ENCODE results near the gene PTPRD. TPM values are rescaled to one million over a fixed set of nuclear protein-coding genes. Genes with fewer than 3 reads are reported as not detected.

The PTPRD gene
- total RNA-seq, 4 donors from 2014 or later: 19.6 to 78.9 (median 45.6) TPM

- TF ChIP-seq CTCF (IDR thresholded peaks at IDR 0.05) (no peak), POLR2A (IDR thresholded peaks at IDR 0.05) (no peak)
- no peak overlapping the region for H3K27ac ChIP-seq
- DNase-seq: no peak
- H3K36me3 ChIP-seq: no peaks in the 10 kb centered on the region
- WGBS, 2 donors: 87 to 94% methylated on average over 1 of the region's 1 CpG
- intact Hi-C loops (cut with DNase I): no loop called here
- no peak overlapping the region for H3K4me3 ChIP-seq (replicated peaks in 1 of 3)
- no peaks in the 10 kb centered on the region for H3K9me3 ChIP-seq
- no peaks in the 10 kb centered on the region for H3K4me1 ChIP-seq
- H3K27me3 ChIP-seq: no peaks in the 10 kb centered on the region
Measured at GRCh38 chr9:9299134-9299533, 1313.7 kb downstream of the PTPRD start.

- no peaks in the 10 kb centered on the region for H3K36me3 ChIP-seq
- H3K9me3 ChIP-seq: no peaks in the 10 kb centered on the region
- intact Hi-C loops (cut with DNase I): no loop called here
Measured at GRCh38 chr9:9286001-9286400, 1326.8 kb downstream of the PTPRD start.

GRCh38 chr9:9284201-9284600 lies 1328.6 kb downstream of the PTPRD start:
- Histone ChIP-seq H3K4me1 (no peaks in the 10 kb centered on the region), H3K27me3 (no peaks in the 10 kb centered on the region), H3K4me3 (replicated peaks in 1 of 3) (no peak overlapping the region), H3K36me3 (no peaks in the 10 kb centered on the region), H3K9me3 (no peaks in the 10 kb centered on the region), H3K27ac (no peak overlapping the region)
- TF ChIP-seq POLR2A (IDR thresholded peaks at IDR 0.05) (no peak), CTCF (IDR thresholded peaks at IDR 0.05) (no peak)
- intact Hi-C loops (cut with DNase I): no loop called here
- WGBS, 2 donors: 76 to 81% methylated on average over 2 of the region's 2 CpGs
- no peak for DNase-seq

More at GRCh38 chr9:9286001-9286400, 1326.8 kb downstream of the PTPRD start:
- TF ChIP-seq CTCF (IDR thresholded peaks at IDR 0.05) (no peak), POLR2A (IDR thresholded peaks at IDR 0.05) (no peak)
- Histone ChIP-seq H3K27me3 (no peaks in the 10 kb centered on the region), H3K4me1 (no peaks in the 10 kb centered on the region), H3K4me3 (replicated peaks in 1 of 3) (no peak overlapping the region), H3K27ac (no peak overlapping the region)
- no peak for DNase-seq
- WGBS, 2 donors: 92 to 98% methylated on average over 2 of the region's 2 CpGs

GRCh38 chr9:9283159-9283986 lies 1329.4 kb downstream of the PTPRD start:
- WGBS, 2 donors: 84 to 89% methylated on average over 2 of the region's 2 CpGs
- Histone ChIP-seq H3K4me1 (no peaks in the 10 kb centered on the region), H3K4me3 (replicated peaks in 1 of 3) (no peak overlapping the region), H3K27ac (no peak overlapping the region), H3K9me3 (no peaks in the 10 kb centered on the region), H3K27me3 (no peaks in the 10 kb centered on the region), H3K36me3 (no peaks in the 10 kb centered on the region)
- DNase-seq: no peak
- TF ChIP-seq POLR2A (IDR thresholded peaks at IDR 0.05): no peak
- TF ChIP-seq CTCF (IDR thresholded peaks at IDR 0.05): no peak
- intact Hi-C loops (cut with DNase I): no loop called here

GRCh38 chr9:9275601-9276000 lies 1337.2 kb downstream of the PTPRD start:
- no peaks in the 10 kb centered on the region for H3K9me3 ChIP-seq
- H3K27ac ChIP-seq: no peak overlapping the region
- intact Hi-C loops (cut with DNase I): no loop called here
- no peaks in the 10 kb centered on the region for H3K27me3 ChIP-seq
- no peaks in the 10 kb centered on the region for H3K36me3 ChIP-seq
- TF ChIP-seq POLR2A (IDR thresholded peaks at IDR 0.05): no peak
- no peak for TF ChIP-seq CTCF (IDR thresholded peaks at IDR 0.05)
- 68 to 71% methylated on average over 4 of the region's 4 CpGs for WGBS, 2 donors
- no peaks in the 10 kb centered on the region for H3K4me1 ChIP-seq
- DNase-seq: no peak
- H3K4me3 ChIP-seq (replicated peaks in 1 of 3): no peak overlapping the region

Measured in thyroid gland (tissue), 4 donors.